ENCODE measurements around the gene ACP2.
"Not testable (repeated sequence)": the region's sequence is repeated elsewhere in the genome, so short reads cannot be mapped to it uniquely, and the experiment has no call there.

Gene ACP2

GRCh38 chr11:47241841-47242301 lies 6.7 kb downstream of the ACP2 start:
- no peak for DNase-seq

DNA sequence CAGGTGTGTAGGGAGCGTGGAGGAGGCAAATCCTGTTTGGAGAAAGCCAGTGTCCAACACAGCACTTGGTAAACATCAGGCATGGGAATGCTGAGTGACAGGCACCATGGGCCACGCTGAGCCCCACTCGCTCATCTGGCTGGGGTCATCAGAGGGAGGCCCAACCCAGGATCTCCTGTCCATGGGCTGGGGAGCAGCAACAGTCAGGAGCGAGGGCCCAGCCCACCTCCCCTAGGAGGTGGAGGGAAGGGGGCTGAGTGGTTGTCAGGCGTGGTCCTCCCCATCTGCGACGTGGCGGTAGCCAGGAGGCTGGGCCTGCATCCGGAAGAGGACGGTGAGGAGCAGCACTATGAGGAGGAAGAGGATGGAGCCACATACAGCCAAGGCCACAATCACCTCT lies 8.8 kb downstream of the ACP2 start:
- no peak for DNase-seq

GRCh38 chr11:47236482-47236881 lies 12.1 kb downstream of the ACP2 start:
- DNase-seq = no peak

GRCh38 chr11:47235163-47235562 lies 13.5 kb downstream of the ACP2 start:
- no peak for DNase-seq

- no peak for DNase-seq
Observed at GRCh38 chr11:47234669-47235100, 13.9 kb downstream of the ACP2 start.

GRCh38 chr11:47233989-47234668 lies 14.5 kb downstream of the ACP2 start:
- peak; percentile 55 for DNase-seq

GRCh38 chr11:47233051-47233450 lies 15.6 kb downstream of the ACP2 start:
- DNase-seq = no peak

- DNase-seq = no peak
Observed at GRCh38 chr11:47229161-47229560, 19.5 kb downstream of the ACP2 start.

DNA sequence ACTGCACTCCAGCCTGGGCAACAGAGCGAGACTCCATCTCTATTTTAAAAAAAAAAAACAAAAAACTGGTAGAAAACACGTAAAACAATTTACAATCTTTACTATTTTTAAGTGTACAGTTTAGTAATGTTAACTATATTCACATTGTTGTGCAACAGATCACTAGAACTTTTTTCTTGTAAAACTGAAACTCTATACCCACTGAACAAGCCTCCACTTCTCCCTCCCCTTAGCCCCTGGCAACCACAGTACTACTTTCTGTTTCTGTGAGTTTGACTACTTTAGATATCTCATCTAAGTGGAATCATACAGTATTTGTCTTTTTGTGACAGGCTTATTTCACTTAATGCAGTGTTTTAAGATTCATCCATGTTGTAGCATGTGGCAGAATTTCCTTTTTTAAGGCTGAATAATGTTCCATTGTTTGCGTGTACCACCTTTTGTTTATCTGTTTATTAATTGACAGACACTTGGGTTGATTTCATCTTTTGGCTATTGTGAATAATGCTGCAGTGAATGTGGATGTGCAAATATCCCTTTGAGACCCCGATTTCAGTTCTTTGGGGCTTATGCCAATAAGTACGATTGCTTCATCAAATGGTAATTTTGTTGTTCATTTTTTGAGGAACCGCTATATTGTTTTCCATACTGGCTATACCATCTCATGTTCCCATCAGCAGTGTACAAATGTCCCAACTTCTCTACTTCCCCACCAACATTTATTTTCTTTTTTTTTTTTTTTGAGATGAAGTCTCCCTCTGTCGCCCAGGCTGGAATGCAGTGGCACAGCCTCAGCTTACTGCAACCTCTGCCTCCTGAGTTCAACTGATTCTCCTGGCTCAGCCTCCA lies 22.8 kb downstream of the ACP2 start:
- no peak for DNase-seq

GRCh38 chr11:47222696-47223095 lies 25.9 kb downstream of the ACP2 start:
- DNase-seq = no peak

- no peak for DNase-seq
Observed at GRCh38 chr11:47220401-47220821, 28.2 kb downstream of the ACP2 start.

- peak; percentile 76 for DNase-seq
Observed at GRCh38 chr11:47216121-47216798, 32.4 kb downstream of the ACP2 start.

DNA sequence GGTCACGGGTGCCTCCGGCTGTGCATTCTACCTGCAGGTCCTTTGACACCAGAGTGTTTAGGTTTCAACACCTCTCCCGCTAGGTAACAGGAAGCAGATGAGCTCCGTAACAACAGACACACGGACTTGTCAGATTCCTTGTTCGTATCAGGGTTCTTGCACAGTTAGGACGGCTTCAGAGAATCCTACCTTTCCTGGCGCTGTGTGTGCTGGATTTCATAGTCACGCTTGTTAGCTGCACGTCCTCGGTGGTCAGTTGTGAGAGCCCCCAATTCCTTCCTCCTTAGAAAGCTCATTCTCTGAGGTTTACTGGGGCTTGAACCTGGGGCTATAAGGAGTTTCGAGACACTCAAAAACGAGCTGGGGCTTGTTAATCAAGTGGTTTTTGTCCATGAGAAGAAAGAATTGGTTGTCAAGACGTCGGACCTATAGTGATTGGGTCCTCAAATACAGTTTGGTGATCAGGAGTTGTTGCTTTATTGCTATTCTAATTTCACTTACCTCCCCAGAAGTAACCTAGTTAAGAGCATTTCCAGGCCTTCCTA lies 33.2 kb downstream of the ACP2 start:
- no peak for DNase-seq

GRCh38 chr11:47213950-47214565 lies 34.6 kb downstream of the ACP2 start:
- peak; percentile 92 for DNase-seq

- DNase-seq = no peak
Observed at GRCh38 chr11:47212938-47213337, 35.7 kb downstream of the ACP2 start.

GRCh38 chr11:47208628-47209027 lies 40.0 kb downstream of the ACP2 start:
- DNase-seq = no peak

- DNase-seq = not testable (repeated sequence)
Observed at GRCh38 chr11:47208008-47208552, 40.5 kb downstream of the ACP2 start.

DNA sequence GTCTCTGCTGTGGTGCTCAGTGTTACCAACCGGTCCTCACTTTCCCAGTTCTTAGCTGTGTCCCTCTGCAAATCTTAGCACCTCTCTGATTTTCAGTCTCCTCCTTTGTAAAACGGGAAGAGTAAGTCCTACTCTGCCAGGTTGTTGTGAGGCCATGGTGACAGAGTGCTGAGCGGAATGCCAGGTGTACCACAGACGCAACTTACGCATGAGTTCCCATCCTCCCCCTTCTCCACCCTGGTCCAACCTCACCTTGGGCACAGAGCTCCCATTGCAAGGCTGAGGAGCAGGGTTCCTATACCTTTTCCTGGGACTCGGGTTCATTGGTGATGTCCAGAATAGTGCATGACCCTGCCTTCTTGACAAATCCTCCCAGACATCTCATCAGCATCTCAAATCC lies 41.2 kb downstream of the ACP2 start:
- DNase-seq = no peak

- not testable (repeated sequence) for DNase-seq
Observed at GRCh38 chr11:47206577-47206976, 42.0 kb downstream of the ACP2 start.

DNA sequence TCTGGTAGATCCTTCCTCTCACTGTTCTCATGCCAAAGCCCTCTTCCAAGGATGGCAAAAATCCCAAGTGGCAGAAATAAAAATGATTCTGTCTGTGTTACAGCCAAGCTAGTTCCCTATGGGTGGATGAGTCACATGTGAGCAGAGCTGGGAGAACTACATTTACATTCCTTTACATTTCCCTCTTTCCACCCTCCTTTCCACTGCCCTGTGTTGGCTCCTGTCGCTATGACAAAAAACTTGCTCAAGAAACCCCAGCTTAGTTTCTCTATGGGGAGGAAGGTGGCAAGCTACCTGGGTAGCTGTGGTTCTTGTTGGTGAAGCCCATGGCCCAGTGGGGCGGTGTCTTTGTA lies 44.0 kb downstream of the ACP2 start:
- DNase-seq = peak; percentile 28

GRCh38 chr11:47202576-47202975 lies 46.0 kb downstream of the ACP2 start:
- DNase-seq = no peak

DNA sequence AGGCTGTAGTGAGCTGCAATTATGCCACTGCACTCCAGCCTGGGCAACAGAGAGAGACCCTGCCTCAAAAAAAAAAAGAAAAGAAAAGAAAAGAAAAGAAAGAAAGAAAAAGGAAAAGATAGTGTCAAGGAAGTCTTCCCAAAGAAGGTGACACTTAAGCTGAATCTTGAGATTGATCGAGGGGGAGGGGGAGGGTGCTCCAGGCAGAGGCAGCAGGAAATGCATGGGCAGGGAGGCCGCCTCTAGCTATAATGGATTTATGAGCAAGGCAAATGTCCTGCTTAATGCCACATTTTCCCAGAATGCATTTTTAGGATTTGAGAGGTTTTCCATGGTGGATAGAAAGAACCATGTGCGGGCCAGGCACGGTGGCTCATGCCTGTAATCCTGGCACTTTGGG lies 47.6 kb downstream of the ACP2 start:
- DNase-seq = no peak

GRCh38 chr11:47198161-47198560 lies 50.5 kb downstream of the ACP2 start:
- DNase-seq = not testable (repeated sequence)

Data from femur (tissue), 1 donor.